ENCODE measurements around the gene KRT85.

DNA sequence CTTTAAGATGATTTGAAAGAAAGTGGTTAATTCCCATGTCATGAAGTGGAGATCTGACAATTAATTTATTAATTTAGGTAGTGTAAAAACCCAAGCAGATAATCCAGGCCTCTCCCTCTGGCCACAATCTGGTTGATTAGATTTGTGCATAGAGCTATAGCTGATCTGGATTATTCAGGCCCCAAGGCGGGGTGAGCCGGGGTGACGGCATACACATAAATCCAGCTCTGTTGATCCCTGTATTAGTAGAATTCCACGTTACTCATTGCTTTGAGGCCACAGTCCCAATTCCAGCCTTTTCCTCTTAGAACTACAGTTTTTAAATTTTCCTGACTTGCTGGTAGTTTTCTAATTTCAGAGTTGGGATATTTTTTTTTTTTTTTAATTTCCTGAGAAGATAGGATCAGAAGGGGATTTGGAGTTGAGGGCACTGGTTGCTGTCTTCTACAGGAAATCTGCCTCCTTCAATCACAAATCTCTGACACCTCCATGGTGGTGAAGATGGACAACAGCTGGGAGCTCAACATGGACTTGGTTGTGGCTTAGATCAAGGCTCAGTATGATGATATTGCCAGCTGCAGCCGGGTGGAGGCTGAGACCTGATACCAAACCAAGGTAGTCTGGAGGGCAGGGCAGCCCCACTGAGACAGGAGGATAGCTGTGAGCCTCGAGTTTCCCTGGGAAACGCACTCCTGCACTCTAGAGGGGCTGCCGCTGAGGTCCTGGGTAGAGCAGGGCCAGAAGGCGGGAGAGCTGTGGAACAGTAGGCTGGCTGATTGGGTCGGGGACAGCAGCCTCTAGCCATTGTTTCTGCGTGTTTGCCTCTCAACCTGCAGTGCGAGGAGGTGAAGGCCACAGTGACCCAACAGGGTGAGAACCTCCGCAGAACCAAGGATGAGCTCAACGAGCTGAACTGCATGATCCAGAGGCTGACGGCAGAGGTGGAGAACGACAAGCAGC is 19.4 kb downstream of the KRT85 start:
- no peak for TF ChIP-seq CTCF (IDR thresholded peaks at IDR 0.05; ENCODE audit: low read length)
- TF ChIP-seq EZH2 (IDR thresholded peaks at IDR 0.05; ENCODE audit: borderline replicate concordance, low read length) = no peak

All from OCI-LY1 (cell line).